ENCODE data around the gene GTPBP6.
A peak's percentile ranks its signal among the peaks of the same experiment; 100 is the strongest.

GTPBP6 gene

DNA sequence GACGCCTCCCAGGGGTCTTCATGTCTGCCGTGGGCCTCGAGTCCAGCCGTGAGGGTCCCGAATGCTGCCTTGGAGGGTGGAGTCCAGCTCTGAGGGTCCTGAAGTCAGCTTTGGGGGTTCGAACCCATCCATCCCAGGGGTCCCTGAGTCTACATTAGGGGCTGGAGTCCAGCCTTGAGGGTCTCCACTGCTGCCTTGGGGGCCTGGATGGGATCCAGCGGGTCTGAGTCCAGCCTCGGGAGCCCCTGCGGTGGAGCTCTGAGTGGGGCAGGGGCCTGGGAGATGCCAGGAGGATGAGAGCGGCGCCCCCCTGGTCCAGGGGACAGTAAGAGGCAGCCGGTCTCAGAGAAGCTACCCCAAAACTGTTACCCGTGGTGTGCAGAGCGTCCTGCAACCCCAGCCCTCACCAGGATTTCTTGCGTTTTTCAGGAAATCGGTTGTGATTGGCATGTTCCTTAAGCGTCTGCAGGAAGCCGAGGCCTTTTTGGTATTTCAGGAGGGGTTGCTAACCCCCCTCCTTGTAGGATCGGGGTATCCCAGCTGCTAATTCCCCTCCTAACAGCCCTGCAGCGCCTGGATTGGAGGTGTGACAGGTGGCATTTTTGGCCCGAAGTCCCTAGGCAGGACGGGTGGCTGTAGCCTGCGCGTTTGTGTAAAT lies 1.7 kb upstream of the GTPBP6 start:
- Histone ChIP-seq H3K4me2 (ENCODE audit: low read length) (peak overlapping the region; percentile 96), H4K8ac (ENCODE audit: low read depth, low read length) (peak overlapping the region; percentile 86), H3K4me1 (ENCODE audit: control insufficient read depth in 1 of 2, insufficient read depth in 2 of 2, low read length in 2 of 2) (peaks cover 0 to 10% of the 10 kb centered on the region in 2 experiments), H3K9ac (ENCODE audit: low read length) (peak overlapping the region; percentile 100), H4K12ac (ENCODE audit: low read depth, low read length) (peak overlapping the region; percentile 97), H3K79me1 (ENCODE audit: low read length) (peaks cover 15% of the 10 kb centered on the region), H2AK5ac (ENCODE audit: low read length) (peak overlapping the region; percentile 100), H2AFZ (ENCODE audit: insufficient read depth, low read length, poor library complexity) (peak overlapping the region; percentile 11), H2BK12ac (ENCODE audit: low read length) (peak overlapping the region; percentile 62), H3K79me2 (ENCODE audit: control insufficient read depth, insufficient read depth, low read length, poor library complexity) (peaks cover 18% of the 10 kb centered on the region), H3K14ac (ENCODE audit: low read length) (peak overlapping the region; percentile 99), H4K91ac (ENCODE audit: low read depth, low read length) (peak overlapping the region; percentile 99), H3K9me3 (ENCODE audit: insufficient read depth, low read depth, low read length) (peaks cover 5% of the 10 kb centered on the region), H3K4ac (ENCODE audit: low read depth, low read length) (peak overlapping the region; percentile 100), H3K18ac (ENCODE audit: low read length) (peak overlapping the region; percentile 99), H3K27ac (ENCODE audit: low read depth, low read length) (peak overlapping the region; percentile 82), H3K27me3 (ENCODE audit: insufficient read depth, low read length) (no peaks in the 10 kb centered on the region), H3K23ac (ENCODE audit: low read length) (peak overlapping the region; percentile 76), H3K4me3 (ENCODE audit: low read depth, low read length) (peak overlapping the region; percentile 99), H3K36me3 (ENCODE audit: control insufficient read depth in 1 of 2, insufficient read depth in 2 of 2, low read length in 2 of 2) (peaks cover 12 to 13% of the 10 kb centered on the region in 2 experiments), H2BK5ac (ENCODE audit: low read depth, low read length, poor library complexity) (peak overlapping the region; percentile 98), H2BK120ac (ENCODE audit: insufficient read depth, low read length, poor library complexity) (peak overlapping the region; percentile 98)
- WGBS (ENCODE audit: extremely low coverage, insufficient coverage, insufficient read length): no CpG with 5 or more reads among the region's 24 CpGs
- DNase-seq: peak in 1 of 2 donors; percentile 25

DNA sequence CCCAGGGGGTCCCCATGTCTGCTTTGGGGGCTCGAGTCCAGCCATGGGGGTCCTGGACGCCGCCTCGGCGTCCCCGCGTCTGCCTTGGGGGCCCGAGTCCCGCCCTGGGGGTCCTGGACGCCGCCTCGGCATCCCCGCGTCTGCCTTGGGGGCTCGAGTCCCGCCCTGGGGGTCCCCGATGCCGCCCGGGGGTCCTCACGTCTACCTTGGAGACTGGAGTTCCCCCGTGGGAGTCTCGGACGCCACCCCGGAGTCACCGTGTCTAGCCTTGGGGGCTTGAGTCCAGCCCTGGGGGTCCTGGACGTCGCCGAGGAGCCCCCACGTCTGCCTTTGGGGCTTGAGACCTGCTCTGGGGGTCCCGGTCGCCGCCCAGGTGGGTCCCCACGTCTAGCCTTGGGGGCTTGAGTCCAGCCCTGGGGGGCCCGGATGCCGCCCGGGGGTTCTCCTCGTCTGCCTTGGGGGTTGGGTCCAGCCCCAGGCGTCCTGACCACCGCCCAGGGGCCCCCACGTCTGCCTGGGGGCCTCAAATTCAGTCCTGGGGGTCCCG lies 1.1 kb upstream of the GTPBP6 start:
- H3K79me1 ChIP-seq (ENCODE audit: low read length): peaks cover 15% of the 10 kb centered on the region
- peaks cover 18 to 19% of the 10 kb centered on the region in 2 experiments for H3K36me3 ChIP-seq (ENCODE audit: control insufficient read depth in 1 of 2, insufficient read depth in 2 of 2, low read length in 2 of 2)

DNA sequence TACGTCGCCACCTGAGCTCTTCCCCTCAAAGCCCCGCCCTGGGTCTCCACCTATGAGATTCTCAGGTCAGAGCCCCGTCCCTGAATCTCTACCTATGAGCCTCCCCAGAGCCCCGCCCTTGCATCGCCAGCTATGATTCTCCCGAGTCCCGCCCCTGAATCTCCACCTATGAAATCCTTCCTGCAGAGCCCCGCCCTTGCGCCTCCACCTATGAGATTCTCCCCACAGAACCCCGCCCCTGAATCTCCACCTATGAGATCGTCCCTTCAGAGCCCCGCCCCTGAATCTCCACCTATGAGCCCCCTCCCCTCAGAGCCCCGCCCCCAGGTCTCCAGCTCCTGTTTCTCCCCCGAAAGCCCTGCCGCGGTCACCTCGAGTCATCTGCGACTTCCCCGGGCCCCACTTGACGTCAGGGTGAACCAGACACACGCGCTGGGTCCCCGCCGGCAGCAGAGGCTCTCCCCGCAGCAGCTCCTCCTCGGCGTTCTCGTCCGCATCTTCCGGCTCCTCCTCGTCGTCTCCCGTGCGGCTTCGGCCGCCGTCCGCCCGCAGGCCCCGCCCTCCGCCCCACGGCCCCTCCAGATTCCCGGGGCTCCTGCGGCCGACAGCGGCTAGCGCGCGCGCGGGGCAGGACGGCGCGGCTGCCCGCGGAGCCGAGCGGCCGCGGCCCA lies 393 bp downstream of the GTPBP6 start:
- Histone ChIP-seq H3K4me3 (ENCODE audit: low read depth, low read length) (peak overlapping the region; percentile 76), H4K12ac (ENCODE audit: low read depth, low read length) (peak overlapping the region; percentile 96), H3K9ac (ENCODE audit: low read length) (peak overlapping the region; percentile 90), H3K27me3 (ENCODE audit: insufficient read depth, low read length) (no peaks in the 10 kb centered on the region), H4K91ac (ENCODE audit: low read depth, low read length) (peak overlapping the region; percentile 96), H2BK12ac (ENCODE audit: low read length) (no peak overlapping the region), H3K79me1 (ENCODE audit: low read length) (peaks cover 15% of the 10 kb centered on the region), H3K4me2 (ENCODE audit: low read length) (peak overlapping the region; percentile 64), H3K4ac (ENCODE audit: low read depth, low read length) (peak overlapping the region; percentile 82), H3K79me2 (ENCODE audit: control insufficient read depth, insufficient read depth, low read length, poor library complexity) (peaks cover 18% of the 10 kb centered on the region), H2BK120ac (ENCODE audit: insufficient read depth, low read length, poor library complexity) (peak overlapping the region; percentile 75), H3K9me3 (ENCODE audit: insufficient read depth, low read depth, low read length) (peaks cover 5% of the 10 kb centered on the region), H2AK5ac (ENCODE audit: low read length) (peak overlapping the region; percentile 96), H3K14ac (ENCODE audit: low read length) (peak overlapping the region; percentile 82), H3K36me3 (ENCODE audit: control insufficient read depth in 1 of 2, insufficient read depth in 2 of 2, low read length in 2 of 2) (peaks cover 31% of the 10 kb centered on the region in 2 experiments), H4K8ac (ENCODE audit: low read depth, low read length) (peak overlapping the region; percentile 89), H3K23ac (ENCODE audit: low read length) (no peak overlapping the region), H3K27ac (ENCODE audit: low read depth, low read length) (peak overlapping the region; percentile 81), H2BK5ac (ENCODE audit: low read depth, low read length, poor library complexity) (peak overlapping the region; percentile 89), H2AFZ (ENCODE audit: insufficient read depth, low read length, poor library complexity) (peak overlapping the region; percentile 82), H3K4me1 (ENCODE audit: control insufficient read depth in 1 of 2, insufficient read depth in 2 of 2, low read length in 2 of 2) (peaks cover 0 to 6% of the 10 kb centered on the region in 2 experiments), H3K18ac (ENCODE audit: low read length) (peak overlapping the region; percentile 92)
- WGBS (ENCODE audit: extremely low coverage, insufficient coverage, insufficient read length): no CpG with 5 or more reads among the region's 61 CpGs
- peak; percentile 98 to 99 for DNase-seq

More for the DNA sequence above, 1.1 kb upstream of the GTPBP6 start:
- H3K18ac ChIP-seq (ENCODE audit: low read length): peak overlapping the region; percentile 99
- no peak overlapping the region for H3K23ac ChIP-seq (ENCODE audit: low read length)
- H3K14ac ChIP-seq (ENCODE audit: low read length): peak overlapping the region; percentile 99
- no peaks in the 10 kb centered on the region for H3K27me3 ChIP-seq (ENCODE audit: insufficient read depth, low read length)
- H2BK5ac ChIP-seq (ENCODE audit: low read depth, low read length, poor library complexity): peak overlapping the region; percentile 98
- peak overlapping the region; percentile 100 for H2AK5ac ChIP-seq (ENCODE audit: low read length)
- peak overlapping the region; percentile 100 for H3K4ac ChIP-seq (ENCODE audit: low read depth, low read length)
- DNase-seq: no peak
- peaks cover 0 to 10% of the 10 kb centered on the region in 2 experiments for H3K4me1 ChIP-seq (ENCODE audit: control insufficient read depth in 1 of 2, insufficient read depth in 2 of 2, low read length in 2 of 2)
- peaks cover 5% of the 10 kb centered on the region for H3K9me3 ChIP-seq (ENCODE audit: insufficient read depth, low read depth, low read length)
- H2AFZ ChIP-seq (ENCODE audit: insufficient read depth, low read length, poor library complexity): peak overlapping the region; percentile 64
- peak overlapping the region; percentile 86 for H4K8ac ChIP-seq (ENCODE audit: low read depth, low read length)
- WGBS (ENCODE audit: extremely low coverage, insufficient coverage, insufficient read length): no CpG with 5 or more reads among the region's 41 CpGs
- H2BK12ac ChIP-seq (ENCODE audit: low read length): peak overlapping the region; percentile 39
- peak overlapping the region; percentile 99 for H4K91ac ChIP-seq (ENCODE audit: low read depth, low read length)
- H4K12ac ChIP-seq (ENCODE audit: low read depth, low read length): peak overlapping the region; percentile 97
- H3K9ac ChIP-seq (ENCODE audit: low read length): peak overlapping the region; percentile 100
- peaks cover 18% of the 10 kb centered on the region for H3K79me2 ChIP-seq (ENCODE audit: control insufficient read depth, insufficient read depth, low read length, poor library complexity)
- H3K27ac ChIP-seq (ENCODE audit: low read depth, low read length): peak overlapping the region; percentile 82
- H3K4me3 ChIP-seq (ENCODE audit: low read depth, low read length): peak overlapping the region; percentile 99
- peak overlapping the region; percentile 98 for H2BK120ac ChIP-seq (ENCODE audit: insufficient read depth, low read length, poor library complexity)
- H3K4me2 ChIP-seq (ENCODE audit: low read length): peak overlapping the region; percentile 96

DNA sequence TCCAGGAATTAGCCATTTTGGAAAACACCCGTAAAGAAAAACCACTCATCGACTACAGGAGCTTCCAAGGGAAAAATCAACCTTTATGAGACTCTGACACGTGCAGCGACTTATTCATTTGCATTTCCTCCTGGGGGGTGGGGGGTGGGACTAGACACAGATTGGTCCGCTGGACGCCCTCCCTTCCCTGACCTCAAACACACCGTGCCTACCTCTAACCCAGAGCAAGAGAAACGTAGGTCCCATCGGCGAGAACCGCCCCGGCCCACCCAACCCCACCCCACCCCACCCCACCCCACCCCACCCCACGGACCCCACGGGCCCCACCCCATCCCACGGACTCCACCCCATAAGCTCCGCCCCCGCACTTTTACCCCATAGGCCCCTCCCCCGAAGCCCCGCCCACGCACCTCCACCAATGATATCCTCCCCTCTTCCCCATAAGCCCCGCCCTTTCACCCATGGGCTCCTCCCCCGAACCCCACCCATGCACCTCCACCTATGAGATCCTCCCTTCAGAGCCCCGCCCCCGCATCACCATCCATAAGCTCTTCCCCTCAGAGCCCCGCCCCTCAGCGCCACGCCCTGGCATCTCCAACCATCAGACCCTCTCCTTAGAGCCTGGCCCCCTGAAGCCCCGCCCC lies 1.1 kb downstream of the GTPBP6 start:
- H3K23ac ChIP-seq (ENCODE audit: low read length): no peak overlapping the region
- peaks cover 18% of the 10 kb centered on the region for H3K79me2 ChIP-seq (ENCODE audit: control insufficient read depth, insufficient read depth, low read length, poor library complexity)
- H2BK12ac ChIP-seq (ENCODE audit: low read length): no peak overlapping the region
- peaks cover 15% of the 10 kb centered on the region for H3K79me1 ChIP-seq (ENCODE audit: low read length)
- no peak overlapping the region for H3K27ac ChIP-seq (ENCODE audit: low read depth, low read length)
- no peak overlapping the region for H2BK5ac ChIP-seq (ENCODE audit: low read depth, low read length, poor library complexity)
- WGBS (ENCODE audit: extremely low coverage, insufficient coverage, insufficient read length): no CpG with 5 or more reads among the region's 28 CpGs
- no peak overlapping the region for H3K14ac ChIP-seq (ENCODE audit: low read length)
- H4K12ac ChIP-seq (ENCODE audit: low read depth, low read length): no peak overlapping the region
- H3K9ac ChIP-seq (ENCODE audit: low read length): no peak overlapping the region
- no peak overlapping the region for H3K4ac ChIP-seq (ENCODE audit: low read depth, low read length)
- peaks cover 37 to 38% of the 10 kb centered on the region in 2 experiments for H3K36me3 ChIP-seq (ENCODE audit: control insufficient read depth in 1 of 2, insufficient read depth in 2 of 2, low read length in 2 of 2)
- H2AK5ac ChIP-seq (ENCODE audit: low read length): no peak overlapping the region
- no peaks in the 10 kb centered on the region for H3K27me3 ChIP-seq (ENCODE audit: insufficient read depth, low read length)
- peak overlapping the region; percentile 35 for H4K8ac ChIP-seq (ENCODE audit: low read depth, low read length)
- no peak overlapping the region for H2BK120ac ChIP-seq (ENCODE audit: insufficient read depth, low read length, poor library complexity)
- H3K4me2 ChIP-seq (ENCODE audit: low read length): peak overlapping the region; percentile 64
- H3K9me3 ChIP-seq (ENCODE audit: insufficient read depth, low read depth, low read length): peaks cover 5% of the 10 kb centered on the region
- peak overlapping the region; percentile 51 for H3K4me3 ChIP-seq (ENCODE audit: low read depth, low read length)
- DNase-seq: no peak
- H4K91ac ChIP-seq (ENCODE audit: low read depth, low read length): no peak overlapping the region
- no peak overlapping the region for H3K18ac ChIP-seq (ENCODE audit: low read length)
- no peak overlapping the region for H2AFZ ChIP-seq (ENCODE audit: insufficient read depth, low read length, poor library complexity)
- peaks cover 0 to 6% of the 10 kb centered on the region in 2 experiments for H3K4me1 ChIP-seq (ENCODE audit: control insufficient read depth in 1 of 2, insufficient read depth in 2 of 2, low read length in 2 of 2)
